Keratinocyte (primary cell): ENCODE measurements around the gene TAS2R50. TPM values are rescaled to one million over a fixed set of nuclear protein-coding genes. Genes with fewer than 3 reads are reported as not detected.

ENCODE experiments used
- DNase-seq: peaks from one replicate; pipeline ENCODE4 v3.0.0-alpha.2; 2011; ENCODE audit warnings: low read depth, missing footprints, low spot score
- FAIRE-seq: peaks from 2 replicates; lab custom pipeline; 2011; peaks lifted over from hg19 to GRCh38; lab: Jason Lieb, UNC
- H2AFZ ChIP-seq: 2 replicates; pipeline ENCODE4 v1.6.0; 2012; ENCODE audit warnings: low read length, control low read depth, inconsistent platforms; ENCODE audit not compliant: control insufficient read depth
- H3K27ac ChIP-seq: 2 replicates; pipeline ENCODE4 v1.5.1; 2011; ENCODE audit warnings: low read length; ENCODE audit not compliant: control insufficient read depth, insufficient read depth
- H3K27me3 ChIP-seq: 3 replicates; pipeline ENCODE4 v1.6.0; 2011; ENCODE audit warnings: low read length; ENCODE audit not compliant: control insufficient read depth, insufficient read depth; ENCODE audit errors: extremely low read depth
- H3K36me3 ChIP-seq, 2 experiments: 2 replicates in 1 of 2; 3 replicates in 1 of 2; pipeline ENCODE4 v1.5.1; 2011; ENCODE audit warnings: low read length in 2 of 2, mild to moderate bottlenecking in 1 of 2; ENCODE audit not compliant: control insufficient read depth in 2 of 2, insufficient read depth in 2 of 2; ENCODE audit errors: extremely low read depth in 1 of 2
- H3K4me1 ChIP-seq: 3 replicates; pipeline ENCODE4 v1.5.1; 2011; ENCODE audit warnings: low read length; ENCODE audit not compliant: control insufficient read depth, insufficient read depth; ENCODE audit errors: extremely low read depth
- H3K4me2 ChIP-seq: 3 replicates; pipeline ENCODE4 v1.6.0; 2011; ENCODE audit warnings: low read depth, low read length; ENCODE audit not compliant: control insufficient read depth, insufficient read depth; ENCODE audit errors: extremely low read depth
- H3K4me3 ChIP-seq, 3 experiments: fragments of 200-600 bp in 1 of 3; sonication (generic) in 1 of 3; 2 replicates in 2 of 3; 3 replicates in 1 of 3; pipeline ENCODE4 v1.5.1; 2011 to 2016; ENCODE audit warnings: low read length in 3 of 3, mild to moderate bottlenecking in 3 of 3, control low read depth in 2 of 3, inconsistent platforms in 1 of 3, low read depth in 1 of 3, mixed read lengths in 1 of 3, mixed run types in 1 of 3, moderate library complexity in 1 of 3; ENCODE audit not compliant: control insufficient read depth in 2 of 3, insufficient read depth in 2 of 3; ENCODE audit errors: extremely low read depth in 1 of 3
- H3K79me2 ChIP-seq: 2 replicates; pipeline ENCODE4 v1.6.0; 2012; ENCODE audit warnings: low read length; ENCODE audit not compliant: control insufficient read depth, insufficient read depth
- H3K9ac ChIP-seq: 3 replicates; pipeline ENCODE4 v1.6.0; 2011; ENCODE audit warnings: low read length; ENCODE audit not compliant: control insufficient read depth, insufficient read depth; ENCODE audit errors: extremely low read depth
- H3K9me1 ChIP-seq: 3 replicates; pipeline ENCODE4 v1.6.0; 2011; ENCODE audit warnings: low read length; ENCODE audit not compliant: control insufficient read depth, insufficient read depth; ENCODE audit errors: extremely low read depth
- H3K9me3 ChIP-seq: 2 replicates; pipeline ENCODE4 v1.5.1; 2012; ENCODE audit warnings: low read depth, low read length; ENCODE audit not compliant: control insufficient read depth
- H4K20me1 ChIP-seq: 3 replicates; pipeline ENCODE4 v1.6.0; 2011; ENCODE audit warnings: low read length; ENCODE audit not compliant: control insufficient read depth, insufficient read depth; ENCODE audit errors: extremely low read depth
- CTCF ChIP-seq, 3 experiments: IDR thresholded peaks in 1 of 3; conservative IDR thresholded peaks in 1 of 3; optimal IDR thresholded peaks in 1 of 3; 2 replicates in 2 of 3; 3 replicates in 1 of 3; pipeline versions ENCODE3 to v1.5.1; 2011; ENCODE audit warnings: low read length in 3 of 3, mild to moderate bottlenecking in 3 of 3, moderate library complexity in 2 of 3, control low read depth in 1 of 3, inconsistent platforms in 1 of 3; ENCODE audit not compliant: insufficient read depth in 2 of 3; ENCODE audit errors: extremely low read depth in 1 of 3
- EZH2 ChIP-seq: IDR thresholded peaks from one replicate; pipeline ENCODE4 v1.6.1; 2012; ENCODE audit warnings: inconsistent platforms, mild to moderate bottlenecking, low read length, moderate library complexity
- dilution Hi-C: fragments of 300-500 bp; cut with MboI; formaldehyde crosslinking; loops from one replicate; pipeline ENCODE4 v1.7.0; 2020; ENCODE audit warnings: low sequenced_read_pairs; ENCODE audit not compliant: extremely low pct_ligation_motif_present
- polyA plus RNA-seq, 5 experiments: library from polyadenylated mRNA; depleted of rRNA in 3 of 5; stranded (reverse) in 3 of 5; stranded (forward) in 1 of 5; unstranded in 1 of 5; fragments of >200 nt; gene quantifications; 1 replicate in 1 of 5; 2 replicates in 3 of 5; 3 replicates in 1 of 5; pipeline versions ENCODE4 v1.2.1 to v1.2.3, GENCODE V29; 2011 to 2012; ENCODE audit warnings: missing spikeins in 2 of 5, low read depth in 1 of 5, low replicate concordance in 1 of 5

Gene TAS2R50
- polyA plus RNA-seq, 1 donor (not counting 4 experiments of a cell fraction or from before 2014, with no cell fraction given), result 0.10 TPM

- Histone ChIP-seq H3K79me2 (peaks cover under 1% of the 10 kb centered on the region), H3K27me3 (no peaks in the 10 kb centered on the region), H4K20me1 (no peaks in the 10 kb centered on the region), H3K4me2 (no peak overlapping the region), H2AFZ (no peak overlapping the region), H3K4me1 (no peaks in the 10 kb centered on the region), H3K9me3 (no peaks in the 10 kb centered on the region), H3K36me3 (peaks cover 0 to 1% of the 10 kb centered on the region in 2 experiments), H3K4me3 (no peak overlapping the region), H3K9me1 (no peaks in the 10 kb centered on the region), H3K9ac (no peak overlapping the region), H3K27ac (no peak overlapping the region)
- FAIRE-seq, result no peak
- DNase-seq, result no peak
- dilution Hi-C loops, result no loop called here
- TF ChIP-seq EZH2 (no peak), CTCF (optimal IDR thresholded peaks at IDR 0.05 in 1 of 3, IDR thresholded peaks at IDR 0.05 in 1 of 3, conservative IDR thresholded peaks at IDR 0.05 in 1 of 3; ENCODE audit: extremely low read depth in 1 of 3, insufficient read depth in 2 of 3, low read length in 3 of 3) (no peak)
Measured at GRCh38 chr12:10957741-10958140, 29.0 kb downstream of the TAS2R50 start.

- H3K79me2 ChIP-seq, result peaks cover 1% of the 10 kb centered on the region
- no peak overlapping the region for H3K27ac ChIP-seq
- no peaks in the 10 kb centered on the region for H3K9me3 ChIP-seq
- no peak overlapping the region for H3K9ac ChIP-seq
- no peak overlapping the region for H3K4me3 ChIP-seq
- no peak overlapping the region for H2AFZ ChIP-seq
- no peaks in the 10 kb centered on the region for H3K4me1 ChIP-seq
- DNase-seq, result no peak
- H3K36me3 ChIP-seq, result no peaks in the 10 kb centered on the region
- H3K9me1 ChIP-seq, result no peaks in the 10 kb centered on the region
- dilution Hi-C loops, result no loop called here
- H3K4me2 ChIP-seq, result no peak overlapping the region
- H3K27me3 ChIP-seq, result no peaks in the 10 kb centered on the region
- TF ChIP-seq CTCF (optimal IDR thresholded peaks at IDR 0.05 in 1 of 3, IDR thresholded peaks at IDR 0.05 in 1 of 3, conservative IDR thresholded peaks at IDR 0.05 in 1 of 3; ENCODE audit: extremely low read depth in 1 of 3, insufficient read depth in 2 of 3, low read length in 3 of 3), result no peak
- no peak for TF ChIP-seq EZH2
- no peak for FAIRE-seq
- H4K20me1 ChIP-seq, result no peaks in the 10 kb centered on the region
Measured at GRCh38 chr12:10956085-10956484, 30.6 kb downstream of the TAS2R50 start.
